ENCODE results near the gene FOSB. TPM values are rescaled to one million over a fixed set of nuclear protein-coding genes. Genes with fewer than 3 reads are reported as not detected.

The FOSB gene
- total and polyA plus RNA-seq, 9 of the 15 experiments (the other 6 are each of a cell fraction or from before 2014, with no cell fraction given) = 0.11 to 2.7 (median 0.73) TPM

GRCh38 chr19:45442778-45443461, 24.9 kb upstream of the FOSB start (continued):
- TF ChIP-seq, protein P1, sequence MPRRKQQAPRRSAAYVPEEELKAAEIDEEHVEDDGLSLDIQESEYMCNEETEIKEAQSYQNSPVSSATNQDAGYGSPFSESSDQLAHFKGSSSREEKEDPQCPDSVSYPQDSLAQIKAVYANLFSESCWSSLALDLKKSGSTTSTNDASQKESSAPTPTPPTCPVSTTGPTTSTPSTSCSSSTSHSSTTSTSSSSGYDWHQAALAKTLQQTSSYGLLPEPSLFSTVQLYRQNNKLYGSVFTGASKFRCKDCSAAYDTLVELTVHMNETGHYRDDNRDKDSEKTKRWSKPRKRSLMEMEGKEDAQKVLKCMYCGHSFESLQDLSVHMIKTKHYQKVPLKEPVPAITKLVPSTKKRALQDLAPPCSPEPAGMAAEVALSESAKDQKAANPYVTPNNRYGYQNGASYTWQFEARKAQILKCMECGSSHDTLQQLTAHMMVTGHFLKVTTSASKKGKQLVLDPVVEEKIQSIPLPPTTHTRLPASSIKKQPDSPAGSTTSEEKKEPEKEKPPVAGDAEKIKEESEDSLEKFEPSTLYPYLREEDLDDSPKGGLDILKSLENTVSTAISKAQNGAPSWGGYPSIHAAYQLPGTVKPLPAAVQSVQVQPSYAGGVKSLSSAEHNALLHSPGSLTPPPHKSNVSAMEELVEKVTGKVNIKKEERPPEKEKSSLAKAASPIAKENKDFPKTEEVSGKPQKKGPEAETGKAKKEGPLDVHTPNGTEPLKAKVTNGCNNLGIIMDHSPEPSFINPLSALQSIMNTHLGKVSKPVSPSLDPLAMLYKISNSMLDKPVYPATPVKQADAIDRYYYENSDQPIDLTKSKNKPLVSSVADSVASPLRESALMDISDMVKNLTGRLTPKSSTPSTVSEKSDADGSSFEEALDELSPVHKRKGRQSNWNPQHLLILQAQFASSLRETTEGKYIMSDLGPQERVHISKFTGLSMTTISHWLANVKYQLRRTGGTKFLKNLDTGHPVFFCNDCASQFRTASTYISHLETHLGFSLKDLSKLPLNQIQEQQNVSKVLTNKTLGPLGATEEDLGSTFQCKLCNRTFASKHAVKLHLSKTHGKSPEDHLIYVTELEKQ (CRISPR knock-in tag; IDR thresholded peaks at IDR 0.05) = no peak
- TF ChIP-seq ZNF79 (CRISPR knock-in tag; IDR thresholded peaks at IDR 0.05; ENCODE audit: low read depth) = no peak
- no peak; the same call in none of the 2 replicates for TF ChIP-seq FOSL1 (tag; conservative IDR thresholded peaks at IDR 0.05)
- TF ChIP-seq SMARCE1 (IDR thresholded peaks at IDR 0.05) = peak; percentile 83
- TF ChIP-seq GTF3C2 (IDR thresholded peaks at IDR 0.05; ENCODE audit: borderline replicate concordance, extremely low read depth, insufficient read length) = no peak
- TF ChIP-seq HMG20A (CRISPR knock-in tag; conservative IDR thresholded peaks at IDR 0.05) = no peak
- no peak for TF ChIP-seq ZBTB17 (CRISPR knock-in tag; IDR thresholded peaks at IDR 0.05)
- TF ChIP-seq ZNF830 (CRISPR knock-in tag; IDR thresholded peaks at IDR 0.05) = no peak
- peak; percentile 100 for TF ChIP-seq CTBP1 (IDR thresholded peaks at IDR 0.05; ENCODE audit: borderline replicate concordance)
- no peak for TF ChIP-seq PTTG1 (tag; IDR thresholded peaks at IDR 0.05; ENCODE audit: low read depth)
- TF ChIP-seq POU5F1 (IDR thresholded peaks at IDR 0.05; ENCODE audit: borderline replicate concordance, low read depth, low read length, partially characterized antibody) = no peak
- TF ChIP-seq HES1 (IDR thresholded peaks at IDR 0.05; ENCODE audit: low read depth) = no peak
- TF ChIP-seq HSF4 (CRISPR knock-in tag; IDR thresholded peaks at IDR 0.05; ENCODE audit: borderline replicate concordance) = no peak
- TF ChIP-seq KHSRP (IDR thresholded peaks at IDR 0.05) = no peak
- no peak for TF ChIP-seq ZNF436 (CRISPR knock-in tag; IDR thresholded peaks at IDR 0.05)
- no peak for TF ChIP-seq SREBF2 (CRISPR knock-in tag; IDR thresholded peaks at IDR 0.05)
- TF ChIP-seq L3MBTL2 (IDR thresholded peaks at IDR 0.05) = no peak; the same call in 1 of the 2 replicates
- no peak for TF ChIP-seq FOXP1 (CRISPR knock-in tag; IDR thresholded peaks at IDR 0.05)
- TF ChIP-seq, protein P2, sequence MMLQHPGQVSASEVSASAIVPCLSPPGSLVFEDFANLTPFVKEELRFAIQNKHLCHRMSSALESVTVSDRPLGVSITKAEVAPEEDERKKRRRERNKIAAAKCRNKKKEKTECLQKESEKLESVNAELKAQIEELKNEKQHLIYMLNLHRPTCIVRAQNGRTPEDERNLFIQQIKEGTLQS (IDR thresholded peaks at IDR 0.05) = peak; percentile 48
- TF ChIP-seq, protein P2 (CRISPR knock-in tag; conservative IDR thresholded peaks at IDR 0.05) = no peak
- TF ChIP-seq CBFA2T3 (IDR thresholded peaks at IDR 0.05) = peak; percentile 81
- TF ChIP-seq HDAC1 (IDR thresholded peaks at IDR 0.05) = no peak; a peak in 2 of 4 replicates
